Fibroblast of the aortic adventitia (primary cell): ENCODE data around the gene MGAT3. TPM values are rescaled to one million over a fixed set of nuclear protein-coding genes. Genes with fewer than 3 reads are reported as not detected.
"Not testable (repeated sequence)": the region's sequence is repeated elsewhere in the genome, so short reads cannot be mapped to it uniquely, and the experiment has no call there.

Source experiments
- DNase-seq: peaks from one replicate; pipeline ENCODE4 v3.0.0-alpha.2; 2010; ENCODE audit warnings: low read depth
- H3K4me3 ChIP-seq: 2 replicates; pipeline ENCODE4 v1.5.1; 2011; ENCODE audit warnings: low read depth, mild to moderate bottlenecking, control low read depth, low read length, moderate library complexity
- CTCF ChIP-seq: IDR thresholded peaks from 2 replicates; pipeline ENCODE4 v1.5.1; 2011; ENCODE audit warnings: mild to moderate bottlenecking, low read length, control low read depth, inconsistent platforms; ENCODE audit not compliant: insufficient read depth
- total RNA-seq: library from RNA; depleted of rRNA; stranded (reverse); fragments of >200 nt; gene quantifications from 2 replicates; pipeline ENCODE4 v1.2.3, GENCODE V29; 2012; ENCODE audit warnings: low replicate concordance

The MGAT3 gene
- total RNA-seq, 1 donor: 0.27 TPM

- DNase-seq: no peak
- H3K4me3 ChIP-seq: no peak overlapping the region
- TF ChIP-seq CTCF: no peak
Measured at GRCh38 chr22:39517470-39517869, 60.7 kb downstream of the MGAT3 start.

DNA sequence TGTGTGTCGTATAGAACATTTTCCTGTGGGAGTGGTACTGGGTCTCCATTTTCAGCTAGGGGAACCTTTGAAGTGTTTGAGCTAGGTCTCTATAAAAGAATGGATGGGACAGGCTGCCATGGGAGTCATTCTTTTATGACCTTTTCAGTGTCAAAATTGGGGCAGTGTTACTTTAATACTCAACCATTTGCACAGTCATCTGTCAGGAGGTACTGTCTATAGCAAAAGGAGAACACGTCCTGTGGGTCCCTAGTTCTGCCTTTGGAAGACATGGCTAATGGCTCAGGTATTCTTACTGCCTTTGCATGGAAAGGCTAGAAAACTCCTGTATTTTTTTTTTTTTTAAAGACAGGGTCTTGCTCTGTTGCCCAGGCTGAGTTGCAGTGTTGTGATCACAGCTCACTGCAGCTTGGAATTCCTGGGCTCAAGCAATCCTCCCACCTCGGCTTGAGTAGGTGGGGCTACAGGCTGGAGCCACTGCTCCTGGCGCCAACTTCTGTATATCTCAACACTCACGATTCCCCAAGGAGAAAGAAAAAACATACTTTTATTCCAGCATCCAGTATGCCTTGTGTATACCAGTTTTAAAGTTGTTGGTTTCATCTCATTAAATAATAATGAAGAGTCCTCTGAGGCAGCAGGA, 61.5 kb downstream of the MGAT3 start:
- TF ChIP-seq CTCF: no peak
- peak; percentile 64 for DNase-seq
- peak overlapping the region; percentile 90 for H3K4me3 ChIP-seq

GRCh38 chr22:39518996-39519680, 62.3 kb downstream of the MGAT3 start:
- no peak for TF ChIP-seq CTCF
- peak; percentile 53 for DNase-seq
- H3K4me3 ChIP-seq: peak overlapping the region; percentile 90

GRCh38 chr22:39519681-39520225, 62.9 kb downstream of the MGAT3 start:
- DNase-seq: peak; percentile 45
- peak; percentile 13 for TF ChIP-seq CTCF
- peak overlapping the region; percentile 90 for H3K4me3 ChIP-seq

DNA sequence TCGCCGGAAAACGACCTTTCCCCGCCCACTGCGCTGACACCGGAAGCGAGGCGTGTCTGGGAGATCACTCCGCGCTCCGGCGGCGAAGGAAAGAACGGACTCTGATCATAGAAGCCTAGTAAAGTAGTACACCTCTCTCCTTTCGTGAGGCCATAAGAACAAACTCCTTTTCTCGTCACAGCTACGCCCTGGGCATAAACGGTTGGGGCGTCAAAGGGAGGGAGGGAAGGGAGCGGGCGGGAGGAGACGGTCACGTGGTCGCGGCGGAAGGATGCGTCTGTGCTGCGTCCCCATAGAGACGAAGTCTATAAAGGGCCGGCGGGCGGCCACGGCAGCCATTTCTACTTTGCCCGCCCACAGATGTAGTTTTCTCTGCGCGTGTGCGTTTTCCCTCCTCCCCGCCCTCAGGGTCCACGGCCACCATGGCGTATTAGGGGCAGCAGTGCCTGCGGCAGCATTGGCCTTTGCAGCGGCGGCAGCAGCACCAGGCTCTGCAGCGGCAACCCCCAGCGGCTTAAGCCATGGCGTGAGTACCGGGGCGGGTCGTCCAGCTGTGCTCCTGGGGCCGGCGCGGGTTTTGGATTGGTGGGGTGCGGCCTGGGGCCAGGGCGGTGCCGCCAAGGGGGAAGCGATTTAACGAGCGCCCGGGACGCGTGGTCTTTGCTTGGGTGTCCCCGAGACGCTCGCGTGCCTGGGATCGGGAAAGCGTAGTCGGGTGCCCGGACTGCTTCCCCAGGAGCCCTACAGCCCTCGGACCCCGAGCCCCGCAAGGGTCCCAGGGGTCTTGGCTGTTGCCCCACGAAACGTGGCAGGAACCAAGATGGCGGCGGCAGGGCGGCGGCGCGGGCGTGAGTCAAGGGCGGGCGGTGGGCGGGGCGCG, 63.7 kb downstream of the MGAT3 start, which contains the start of gene ATF4:
Gene ATF4 (plus strand): TSS at position 337 of the 880 bp plus-strand sequence. CDS start 884 bp downstream, outside the sequence.
- peak; percentile 99 for DNase-seq
- H3K4me3 ChIP-seq: peak within 1 kb of the TSS; percentile 90
- TF ChIP-seq CTCF: no peak

DNA sequence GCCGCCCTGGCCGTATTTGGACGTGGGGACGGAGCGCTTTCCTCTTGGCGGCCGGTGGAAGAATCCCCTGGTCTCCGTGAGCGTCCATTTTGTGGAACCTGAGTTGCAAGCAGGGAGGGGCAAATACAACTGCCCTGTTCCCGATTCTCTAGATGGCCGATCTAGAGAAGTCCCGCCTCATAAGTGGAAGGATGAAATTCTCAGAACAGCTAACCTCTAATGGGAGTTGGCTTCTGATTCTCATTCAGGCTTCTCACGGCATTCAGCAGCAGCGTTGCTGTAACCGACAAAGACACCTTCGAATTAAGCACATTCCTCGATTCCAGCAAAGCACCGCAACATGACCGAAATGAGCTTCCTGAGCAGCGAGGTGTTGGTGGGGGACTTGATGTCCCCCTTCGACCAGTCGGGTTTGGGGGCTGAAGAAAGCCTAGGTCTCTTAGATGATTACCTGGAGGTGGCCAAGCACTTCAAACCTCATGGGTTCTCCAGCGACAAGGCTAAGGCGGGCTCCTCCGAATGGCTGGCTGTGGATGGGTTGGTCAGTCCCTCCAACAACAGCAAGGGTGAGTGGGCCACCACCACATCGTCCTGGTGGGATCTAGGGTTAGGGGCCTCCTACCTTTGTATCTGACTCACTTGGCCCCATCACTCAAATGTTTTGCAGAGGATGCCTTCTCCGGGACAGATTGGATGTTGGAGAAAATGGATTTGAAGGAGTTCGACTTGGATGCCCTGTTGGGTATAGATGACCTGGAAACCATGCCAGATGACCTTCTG, 64.5 kb downstream of the MGAT3 start:
- peak overlapping the region; percentile 90 for H3K4me3 ChIP-seq
- DNase-seq: peak; percentile 72

DNA sequence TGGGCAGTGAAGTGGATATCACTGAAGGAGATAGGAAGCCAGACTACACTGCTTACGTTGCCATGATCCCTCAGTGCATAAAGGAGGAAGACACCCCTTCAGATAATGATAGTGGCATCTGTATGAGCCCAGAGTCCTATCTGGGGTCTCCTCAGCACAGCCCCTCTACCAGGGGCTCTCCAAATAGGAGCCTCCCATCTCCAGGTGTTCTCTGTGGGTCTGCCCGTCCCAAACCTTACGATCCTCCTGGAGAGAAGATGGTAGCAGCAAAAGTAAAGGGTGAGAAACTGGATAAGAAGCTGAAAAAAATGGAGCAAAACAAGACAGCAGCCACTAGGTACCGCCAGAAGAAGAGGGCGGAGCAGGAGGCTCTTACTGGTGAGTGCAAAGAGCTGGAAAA, 65.3 kb downstream of the MGAT3 start:
- peak overlapping the region; percentile 90 for H3K4me3 ChIP-seq
- not testable (repeated sequence) for DNase-seq
